HCT116 (cell line): ENCODE data around the gene OOSP2.

Experiments used
- EZH2 ChIP-seq: fragments of 200-600 bp; sonication (generic); IDR thresholded peaks from 2 replicates; pipeline ENCODE4 v1.6.1; 2017; ENCODE audit warnings: antibody characterized with exemption, mixed run types
- POLR2A ChIP-seq: IDR thresholded peaks from 2 replicates; pipeline ENCODE4 v1.7.0; 2011; ENCODE audit warnings: borderline replicate concordance; ENCODE audit not compliant: insufficient read depth, insufficient read length; ENCODE audit errors: extremely low read depth
- RAD21 ChIP-seq: IDR thresholded peaks from 2 replicates; pipeline ENCODE4 v1.6.1; 2012; ENCODE audit warnings: low read depth, mild to moderate bottlenecking
- SP1 ChIP-seq: IDR thresholded peaks from 2 replicates; pipeline ENCODE4 v1.6.1; 2012; ENCODE audit warnings: low read depth
- YY1 ChIP-seq: IDR thresholded peaks from 2 replicates; pipeline ENCODE4 v1.6.1; 2011; ENCODE audit warnings: low read length, low read depth, moderate library complexity, mild to moderate bottlenecking; ENCODE audit not compliant: insufficient replicate concordance; ENCODE audit errors: extremely low read depth
- TF ChIP-seq, protein P1 (sequence below), 3 experiments: fragments of 200-600 bp in 1 of 3; sonication (generic) in 1 of 3; IDR thresholded peaks in 2 of 3; conservative IDR thresholded peaks in 1 of 3; 2 replicates each; pipeline ENCODE4 v1.5.1; 2012 to 2017; ENCODE audit warnings: low read depth in 2 of 3, low read length in 2 of 3, antibody characterized with exemption in 1 of 3, borderline replicate concordance in 1 of 3, control low read depth in 1 of 3, mild to moderate bottlenecking in 1 of 3, mixed read lengths in 1 of 3, mixed run types in 1 of 3, moderate library complexity in 1 of 3; ENCODE audit not compliant: insufficient read depth in 1 of 3

GRCh38 chr11:60016881-60017280 lies 23.3 kb upstream of the OOSP2 start, which contains the start of gene OOSP4B:
- no peak for TF ChIP-seq EZH2
- no peak for TF ChIP-seq RAD21
- TF ChIP-seq, protein P1, sequence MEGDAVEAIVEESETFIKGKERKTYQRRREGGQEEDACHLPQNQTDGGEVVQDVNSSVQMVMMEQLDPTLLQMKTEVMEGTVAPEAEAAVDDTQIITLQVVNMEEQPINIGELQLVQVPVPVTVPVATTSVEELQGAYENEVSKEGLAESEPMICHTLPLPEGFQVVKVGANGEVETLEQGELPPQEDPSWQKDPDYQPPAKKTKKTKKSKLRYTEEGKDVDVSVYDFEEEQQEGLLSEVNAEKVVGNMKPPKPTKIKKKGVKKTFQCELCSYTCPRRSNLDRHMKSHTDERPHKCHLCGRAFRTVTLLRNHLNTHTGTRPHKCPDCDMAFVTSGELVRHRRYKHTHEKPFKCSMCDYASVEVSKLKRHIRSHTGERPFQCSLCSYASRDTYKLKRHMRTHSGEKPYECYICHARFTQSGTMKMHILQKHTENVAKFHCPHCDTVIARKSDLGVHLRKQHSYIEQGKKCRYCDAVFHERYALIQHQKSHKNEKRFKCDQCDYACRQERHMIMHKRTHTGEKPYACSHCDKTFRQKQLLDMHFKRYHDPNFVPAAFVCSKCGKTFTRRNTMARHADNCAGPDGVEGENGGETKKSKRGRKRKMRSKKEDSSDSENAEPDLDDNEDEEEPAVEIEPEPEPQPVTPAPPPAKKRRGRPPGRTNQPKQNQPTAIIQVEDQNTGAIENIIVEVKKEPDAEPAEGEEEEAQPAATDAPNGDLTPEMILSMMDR (IDR thresholded peaks at IDR 0.05 in 2 of 3, conservative IDR thresholded peaks at IDR 0.05 in 1 of 3; ENCODE audit: borderline replicate concordance in 1 of 3, insufficient read depth in 1 of 3, low read depth in 2 of 3, low read length in 2 of 3) = no peak
- TF ChIP-seq SP1 = no peak
- TF ChIP-seq YY1 = no peak
- TF ChIP-seq POLR2A = no peak
